Mucosa of stomach (tissue), 1 donor: ENCODE data around the gene SPPL2C.

Source experiments
- H3K27me3 ChIP-seq: one replicate; pipeline ENCODE4 v1.7.0; 2013; ENCODE audit warnings: mild to moderate bottlenecking, low read length; ENCODE audit not compliant: control insufficient read depth, insufficient read depth
- H3K36me3 ChIP-seq: one replicate; pipeline ENCODE4 v1.7.0; 2013; ENCODE audit warnings: low read length; ENCODE audit not compliant: control insufficient read depth, insufficient read depth
- H3K4me1 ChIP-seq: one replicate; pipeline ENCODE4 v1.7.0; 2013; ENCODE audit warnings: mild to moderate bottlenecking, low read length; ENCODE audit not compliant: control insufficient read depth, insufficient read depth
- H3K4me3 ChIP-seq: one replicate; pipeline ENCODE4 v1.7.0; 2013; ENCODE audit warnings: low read length
- H3K9ac ChIP-seq: one replicate; pipeline ENCODE4 v1.7.0; 2013; ENCODE audit warnings: mild to moderate bottlenecking, low read length, moderate library complexity
- H3K9me3 ChIP-seq: one replicate; pipeline ENCODE4 v1.7.0; 2013; ENCODE audit warnings: mild to moderate bottlenecking, low read length, moderate library complexity; ENCODE audit not compliant: control insufficient read depth
- donor health status: Pancreatic carcinoma.

SPPL2C gene

DNA sequence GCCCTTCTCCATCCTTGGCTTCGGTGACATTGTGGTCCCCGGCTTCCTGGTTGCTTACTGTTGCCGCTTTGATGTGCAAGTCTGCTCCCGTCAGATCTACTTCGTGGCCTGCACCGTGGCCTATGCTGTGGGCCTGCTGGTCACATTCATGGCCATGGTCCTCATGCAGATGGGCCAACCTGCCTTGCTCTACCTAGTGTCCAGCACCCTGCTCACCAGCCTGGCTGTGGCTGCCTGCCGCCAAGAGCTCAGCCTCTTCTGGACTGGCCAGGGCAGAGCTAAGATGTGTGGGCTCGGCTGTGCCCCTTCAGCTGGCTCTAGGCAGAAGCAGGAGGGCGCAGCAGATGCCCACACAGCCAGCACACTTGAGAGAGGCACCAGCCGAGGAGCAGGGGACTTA lies 1.5 kb downstream of the SPPL2C start:
- H3K9ac ChIP-seq, result no peak overlapping the region
- no peaks in the 10 kb centered on the region for H3K36me3 ChIP-seq
- H3K9me3 ChIP-seq, result no peaks in the 10 kb centered on the region
- H3K4me3 ChIP-seq, result no peak overlapping the region
- peaks cover 4% of the 10 kb centered on the region for H3K27me3 ChIP-seq
- no peaks in the 10 kb centered on the region for H3K4me1 ChIP-seq

DNA sequence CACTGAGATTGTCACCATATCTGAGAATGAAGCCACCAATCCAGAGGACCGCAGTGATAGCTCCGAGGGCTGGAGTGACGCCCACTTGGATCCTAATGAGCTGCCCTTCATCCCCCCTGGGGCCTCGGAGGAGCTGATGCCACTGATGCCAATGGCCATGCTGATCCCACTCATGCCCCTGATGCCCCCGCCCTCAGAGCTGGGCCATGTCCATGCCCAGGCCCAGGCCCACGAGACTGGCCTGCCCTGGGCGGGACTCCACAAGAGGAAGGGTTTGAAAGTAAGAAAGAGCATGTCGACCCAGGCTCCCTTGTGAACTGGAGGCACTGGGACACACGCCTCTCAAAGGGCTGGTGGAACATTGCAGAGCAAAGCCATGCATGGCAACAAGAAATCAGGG lies 2.0 kb downstream of the SPPL2C start:
- H3K4me1 ChIP-seq, result no peaks in the 10 kb centered on the region
- no peaks in the 10 kb centered on the region for H3K36me3 ChIP-seq
- no peaks in the 10 kb centered on the region for H3K9me3 ChIP-seq
- H3K9ac ChIP-seq, result no peak overlapping the region
- peaks cover 8% of the 10 kb centered on the region for H3K27me3 ChIP-seq
- H3K4me3 ChIP-seq, result no peak overlapping the region

DNA sequence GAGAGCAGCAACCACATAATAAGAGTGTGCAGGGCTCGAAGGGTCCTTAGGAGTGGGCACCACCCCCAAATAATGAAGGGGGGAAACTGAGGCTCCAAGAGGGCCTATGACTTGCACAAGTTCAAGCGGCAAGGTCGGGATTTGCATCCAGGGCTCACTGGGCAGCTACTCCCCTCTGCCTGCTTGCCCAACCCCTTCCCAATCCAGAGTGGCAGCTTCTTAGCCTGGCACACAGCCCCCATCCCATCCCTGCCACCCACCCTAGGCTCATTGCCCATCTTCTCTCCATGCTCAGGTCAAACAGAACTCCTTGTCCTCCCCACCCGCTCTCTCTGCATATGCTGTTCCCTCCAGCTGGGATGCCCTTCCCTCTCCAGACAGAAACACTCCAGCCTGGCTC lies 2.4 kb downstream of the SPPL2C start:
- H3K9ac ChIP-seq, result no peak overlapping the region
- H3K27me3 ChIP-seq, result peaks cover 12% of the 10 kb centered on the region
- H3K36me3 ChIP-seq, result no peaks in the 10 kb centered on the region
- H3K9me3 ChIP-seq, result no peaks in the 10 kb centered on the region
- H3K4me3 ChIP-seq, result no peak overlapping the region
- H3K4me1 ChIP-seq, result no peaks in the 10 kb centered on the region

DNA sequence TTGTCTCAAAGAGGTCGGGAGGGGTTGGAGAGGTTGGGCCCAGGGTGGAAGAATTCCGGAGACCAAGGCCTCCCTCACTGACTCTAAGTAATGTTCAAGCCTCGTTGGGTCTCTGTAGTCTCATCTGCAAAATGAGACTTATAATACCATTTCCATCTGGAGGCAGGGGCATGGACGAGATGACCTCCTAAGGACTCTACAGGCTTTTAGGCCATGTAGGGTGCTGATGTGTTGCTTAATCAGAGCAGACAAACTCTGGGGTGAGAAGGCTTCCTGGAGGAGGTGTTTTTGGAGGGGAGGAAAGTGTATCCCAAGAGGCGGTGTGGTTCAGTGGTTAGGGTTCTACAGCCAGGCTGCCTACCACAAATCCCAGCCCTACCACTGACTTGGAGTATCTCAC lies 3.1 kb downstream of the SPPL2C start:
- no peak overlapping the region for H3K9ac ChIP-seq
- H3K36me3 ChIP-seq, result no peaks in the 10 kb centered on the region
- no peaks in the 10 kb centered on the region for H3K9me3 ChIP-seq
- H3K27me3 ChIP-seq, result peaks cover 15% of the 10 kb centered on the region
- H3K4me3 ChIP-seq, result no peak overlapping the region
- H3K4me1 ChIP-seq, result no peaks in the 10 kb centered on the region

DNA sequence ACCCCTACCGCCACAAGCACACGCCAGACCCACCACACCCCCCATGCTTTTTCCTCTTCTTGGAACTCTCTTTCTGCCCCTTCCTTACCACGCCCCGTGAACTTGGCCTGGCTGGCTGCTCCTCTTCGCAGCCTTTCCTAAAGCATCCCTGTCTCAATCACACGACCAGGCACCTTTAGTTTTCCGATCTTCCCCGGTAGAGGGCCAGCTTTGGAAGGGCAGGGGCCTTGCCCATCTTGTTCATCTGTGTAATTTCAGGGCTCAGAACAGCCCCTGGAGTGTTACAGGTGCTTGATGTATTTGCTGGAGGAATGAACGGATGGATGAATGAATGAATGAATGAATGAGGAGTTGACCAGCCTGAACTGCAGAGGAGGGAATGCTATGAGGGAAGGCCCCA lies 3.7 kb downstream of the SPPL2C start:
- Histone ChIP-seq H3K4me3 (no peak overlapping the region), H3K27me3 (peaks cover 15% of the 10 kb centered on the region), H3K9ac (no peak overlapping the region), H3K9me3 (no peaks in the 10 kb centered on the region), H3K36me3 (no peaks in the 10 kb centered on the region), H3K4me1 (no peaks in the 10 kb centered on the region)

DNA sequence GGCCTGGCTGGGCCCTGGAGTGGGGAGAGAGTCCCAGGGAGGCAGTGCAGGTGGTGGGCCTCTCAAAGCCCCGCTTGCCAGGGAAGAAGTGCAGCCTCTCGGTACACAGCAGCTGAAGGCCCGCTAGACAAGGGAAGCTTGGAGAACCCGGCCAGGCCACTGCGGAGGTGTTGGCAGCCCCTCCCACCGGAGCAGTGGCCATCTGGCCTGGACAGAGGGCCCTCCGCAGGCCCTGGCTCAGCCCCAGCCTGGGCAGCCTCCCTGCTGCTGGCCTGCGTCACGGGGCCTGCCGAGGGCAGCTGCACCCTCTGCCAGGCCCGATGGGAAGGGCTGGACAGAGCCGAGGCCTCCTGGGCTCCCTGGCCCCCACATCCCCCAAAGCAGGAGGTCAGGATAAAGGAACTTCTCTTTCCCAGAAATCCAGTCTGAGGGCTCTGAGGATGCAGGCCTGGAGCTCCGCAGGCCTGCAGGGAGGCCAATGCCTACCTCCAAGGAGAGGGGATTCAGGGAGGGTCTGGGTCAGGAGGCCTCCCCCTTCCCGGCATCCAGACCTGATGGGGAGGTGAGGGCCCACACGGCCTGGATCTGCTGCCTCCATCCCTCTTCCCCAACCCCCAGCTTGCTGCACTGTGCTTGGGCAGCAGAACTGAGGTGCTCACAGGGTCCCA lies 4.3 kb downstream of the SPPL2C start:
- Histone ChIP-seq H3K27me3 (peaks cover 15% of the 10 kb centered on the region), H3K4me3 (no peak overlapping the region), H3K9ac (no peak overlapping the region), H3K9me3 (no peaks in the 10 kb centered on the region), H3K4me1 (no peaks in the 10 kb centered on the region), H3K36me3 (no peaks in the 10 kb centered on the region)

DNA sequence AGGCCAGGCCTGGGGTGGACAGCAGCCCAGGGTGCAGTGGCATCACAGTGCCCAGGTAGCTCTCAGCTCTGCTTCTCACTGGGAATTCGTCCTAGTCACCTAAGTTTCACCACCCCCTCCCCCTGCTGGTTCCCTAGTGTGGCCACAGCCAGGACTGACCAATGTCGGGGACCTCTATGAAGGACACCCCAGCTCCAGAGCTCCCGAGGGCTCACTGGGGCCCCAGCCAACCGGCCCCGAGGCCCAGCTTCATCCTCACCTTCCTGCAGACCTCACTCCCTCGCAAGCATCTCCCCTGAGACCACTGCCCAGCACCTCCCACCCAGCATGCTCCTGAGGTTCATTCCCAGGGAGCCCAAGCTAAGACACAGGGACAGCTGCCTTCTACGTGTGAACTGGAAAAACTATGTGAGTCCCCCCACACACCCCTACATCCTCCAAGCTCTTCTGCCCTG lies 4.9 kb downstream of the SPPL2C start:
- Histone ChIP-seq H3K27me3 (peaks cover 15% of the 10 kb centered on the region), H3K4me1 (no peaks in the 10 kb centered on the region), H3K9me3 (no peaks in the 10 kb centered on the region), H3K36me3 (no peaks in the 10 kb centered on the region), H3K4me3 (no peak overlapping the region), H3K9ac (no peak overlapping the region)

DNA sequence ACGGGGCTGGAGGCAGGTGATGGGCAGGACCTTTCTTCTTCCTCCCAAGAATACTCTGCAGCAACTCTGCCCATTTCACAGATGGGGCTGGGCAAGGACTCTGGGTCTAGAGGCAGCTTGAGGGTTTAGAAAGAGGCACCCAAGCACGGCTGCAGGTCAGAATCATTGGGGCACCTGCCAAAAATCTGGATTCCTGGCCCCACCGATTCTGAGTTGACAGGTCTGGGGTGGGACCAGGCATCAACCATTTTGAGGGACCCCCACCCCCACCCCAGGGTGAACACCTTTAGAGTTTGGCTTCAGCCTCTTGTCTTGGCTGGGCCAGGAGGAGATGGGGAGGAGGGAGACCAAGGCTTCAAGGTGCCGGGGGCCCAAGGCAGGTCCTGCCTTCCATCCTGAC lies 5.3 kb downstream of the SPPL2C start:
- Histone ChIP-seq H3K9me3 (no peaks in the 10 kb centered on the region), H3K4me1 (no peaks in the 10 kb centered on the region), H3K9ac (no peak overlapping the region), H3K4me3 (no peak overlapping the region), H3K27me3 (peaks cover 15% of the 10 kb centered on the region), H3K36me3 (no peaks in the 10 kb centered on the region)

DNA sequence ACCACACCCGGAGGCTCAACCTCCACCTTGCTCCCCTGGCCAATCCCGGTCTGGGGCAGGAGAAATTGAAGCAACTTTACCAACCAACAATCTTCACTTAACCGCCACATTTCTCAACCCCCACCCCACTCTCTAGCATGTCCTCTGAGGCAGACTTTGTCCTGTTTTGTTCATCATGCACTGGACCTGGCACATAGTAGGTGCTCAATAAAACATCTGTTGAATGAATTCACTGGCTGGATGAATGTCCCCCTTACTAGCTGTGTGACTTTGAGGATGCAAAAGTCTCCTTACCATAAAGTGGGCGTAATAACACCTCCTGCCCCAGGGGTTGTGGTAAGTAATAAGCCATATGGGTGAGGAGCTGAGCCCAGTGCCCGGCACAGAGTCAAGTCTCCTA lies 5.8 kb downstream of the SPPL2C start:
- Histone ChIP-seq H3K4me3 (no peak overlapping the region), H3K36me3 (no peaks in the 10 kb centered on the region), H3K9me3 (no peaks in the 10 kb centered on the region), H3K27me3 (peaks cover 15% of the 10 kb centered on the region), H3K4me1 (no peaks in the 10 kb centered on the region), H3K9ac (no peak overlapping the region)

DNA sequence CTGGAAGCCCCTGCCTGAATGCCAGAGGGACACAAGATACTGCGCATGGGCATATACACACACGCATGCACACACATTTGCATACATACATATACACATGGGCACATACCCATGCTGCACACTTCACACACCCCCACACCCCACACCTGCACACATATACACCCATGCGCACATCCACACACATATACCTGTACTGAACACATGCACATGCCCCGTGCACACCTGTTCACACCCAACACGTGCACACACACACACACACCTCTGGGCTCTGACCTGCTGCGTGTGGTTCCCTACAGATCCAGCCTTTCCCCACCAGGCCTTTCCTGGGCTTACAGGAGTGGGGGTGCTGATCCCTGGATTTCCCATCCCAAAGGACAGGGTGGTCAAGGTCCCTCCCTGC lies 6.3 kb downstream of the SPPL2C start:
- H3K9ac ChIP-seq, result no peak overlapping the region
- no peak overlapping the region for H3K4me3 ChIP-seq
- H3K27me3 ChIP-seq, result peaks cover 15% of the 10 kb centered on the region
- H3K4me1 ChIP-seq, result no peaks in the 10 kb centered on the region
- no peaks in the 10 kb centered on the region for H3K36me3 ChIP-seq
- H3K9me3 ChIP-seq, result no peaks in the 10 kb centered on the region

DNA sequence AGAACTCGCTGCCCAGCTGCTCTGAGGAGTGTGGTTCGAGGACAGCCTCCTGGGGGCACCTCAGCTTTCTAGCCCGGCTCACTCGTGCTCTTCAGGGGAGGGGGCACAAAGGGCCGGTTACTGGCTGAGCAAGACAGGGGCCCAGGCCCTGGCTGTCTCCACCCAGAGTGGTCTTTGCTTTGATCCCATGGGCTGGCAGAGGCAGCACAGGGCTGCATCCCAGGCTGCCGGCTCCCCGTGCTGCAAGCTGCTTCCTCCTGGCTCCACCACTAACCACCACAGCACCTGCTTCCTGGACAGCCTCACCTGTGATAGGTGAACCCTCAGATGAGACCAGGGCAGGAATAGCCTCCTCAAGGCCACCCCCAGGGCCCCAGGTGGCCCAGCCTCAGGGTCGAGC lies 6.8 kb downstream of the SPPL2C start:
- Histone ChIP-seq H3K4me1 (no peaks in the 10 kb centered on the region), H3K9me3 (no peaks in the 10 kb centered on the region), H3K9ac (no peak overlapping the region), H3K4me3 (no peak overlapping the region), H3K27me3 (peaks cover 15% of the 10 kb centered on the region), H3K36me3 (no peaks in the 10 kb centered on the region)

DNA sequence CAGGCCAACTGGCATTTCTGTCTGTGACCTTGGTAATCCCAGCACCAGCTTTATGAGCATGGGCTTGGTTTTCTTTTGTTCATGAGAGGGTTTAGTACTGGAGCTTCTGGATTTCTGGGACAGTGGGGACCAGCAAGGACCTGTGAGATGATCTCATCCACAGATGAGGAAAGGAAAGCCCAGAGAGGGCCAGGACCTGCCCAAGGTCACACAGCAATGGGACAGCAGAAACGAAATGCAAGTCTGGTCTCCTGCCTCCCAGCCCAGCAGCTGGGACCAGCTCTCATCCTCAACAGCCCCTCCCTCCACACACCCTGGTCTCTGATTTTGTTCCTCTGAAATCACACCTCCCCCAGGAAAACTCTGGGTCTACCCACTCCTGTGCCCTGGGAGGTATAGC lies 7.2 kb downstream of the SPPL2C start:
- H3K9me3 ChIP-seq, result no peaks in the 10 kb centered on the region
- H3K4me3 ChIP-seq, result no peak overlapping the region
- no peak overlapping the region for H3K9ac ChIP-seq
- peaks cover 15% of the 10 kb centered on the region for H3K27me3 ChIP-seq
- H3K36me3 ChIP-seq, result no peaks in the 10 kb centered on the region
- H3K4me1 ChIP-seq, result no peaks in the 10 kb centered on the region
